Measurements from ENCODE around the gene POLR2J3.
"Not testable (repeated sequence)": the region's sequence is repeated elsewhere in the genome, so short reads cannot be mapped to it uniquely, and the experiment has no call there.

DNA sequence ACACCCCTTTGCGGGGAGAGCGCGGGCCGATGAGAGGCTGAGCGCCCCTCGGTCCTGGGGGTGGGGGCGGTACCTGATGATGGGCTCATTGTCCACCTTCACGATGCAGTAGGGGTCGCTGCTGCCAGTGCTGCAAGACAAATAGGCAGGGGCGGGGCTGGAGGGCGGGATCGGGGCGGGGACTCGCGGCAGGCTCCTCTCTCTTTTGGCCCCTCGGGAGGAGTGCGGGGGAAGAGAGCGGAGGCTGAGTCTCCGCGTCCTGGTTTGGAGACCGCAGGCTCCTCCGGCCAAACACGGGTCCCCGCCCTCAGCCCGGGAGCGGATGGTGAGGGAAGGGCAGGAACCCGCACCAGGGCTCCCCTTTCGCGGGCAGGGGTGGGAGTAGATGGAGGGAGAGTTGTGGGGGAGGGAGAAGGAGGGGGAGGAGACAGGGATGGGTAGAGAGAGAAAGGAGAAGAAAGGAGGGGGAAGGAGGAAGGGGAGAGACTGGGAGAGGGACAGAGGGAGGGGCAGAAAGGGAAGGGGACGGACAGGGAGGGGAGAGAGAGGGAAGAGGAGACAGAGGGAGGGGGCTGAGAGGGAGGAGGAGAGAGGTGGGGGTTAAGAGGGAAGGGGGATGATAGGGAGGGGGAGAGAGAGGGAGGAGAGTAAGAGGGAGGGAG is 38.8 kb upstream of the POLR2J3 start:
- not testable (repeated sequence) for TF ChIP-seq POLR2A, EP300 (IDR thresholded peaks at IDR 0.05)
- TF ChIP-seq, protein P1, sequence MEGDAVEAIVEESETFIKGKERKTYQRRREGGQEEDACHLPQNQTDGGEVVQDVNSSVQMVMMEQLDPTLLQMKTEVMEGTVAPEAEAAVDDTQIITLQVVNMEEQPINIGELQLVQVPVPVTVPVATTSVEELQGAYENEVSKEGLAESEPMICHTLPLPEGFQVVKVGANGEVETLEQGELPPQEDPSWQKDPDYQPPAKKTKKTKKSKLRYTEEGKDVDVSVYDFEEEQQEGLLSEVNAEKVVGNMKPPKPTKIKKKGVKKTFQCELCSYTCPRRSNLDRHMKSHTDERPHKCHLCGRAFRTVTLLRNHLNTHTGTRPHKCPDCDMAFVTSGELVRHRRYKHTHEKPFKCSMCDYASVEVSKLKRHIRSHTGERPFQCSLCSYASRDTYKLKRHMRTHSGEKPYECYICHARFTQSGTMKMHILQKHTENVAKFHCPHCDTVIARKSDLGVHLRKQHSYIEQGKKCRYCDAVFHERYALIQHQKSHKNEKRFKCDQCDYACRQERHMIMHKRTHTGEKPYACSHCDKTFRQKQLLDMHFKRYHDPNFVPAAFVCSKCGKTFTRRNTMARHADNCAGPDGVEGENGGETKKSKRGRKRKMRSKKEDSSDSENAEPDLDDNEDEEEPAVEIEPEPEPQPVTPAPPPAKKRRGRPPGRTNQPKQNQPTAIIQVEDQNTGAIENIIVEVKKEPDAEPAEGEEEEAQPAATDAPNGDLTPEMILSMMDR (IDR thresholded peaks at IDR 0.05): not testable (repeated sequence)
